ENCODE measurements around the gene CFAP44.

Gene CFAP44

GRCh38 chr3:113454630-113455029, 13.3 kb upstream of the CFAP44 start:
- Mint-ChIP-seq H3K4me3 (no peak overlapping the region), H3K9me3 (peaks cover 20% of the 10 kb centered on the region), H3K27me3 (ENCODE audit: low read depth, poor library complexity) (no peaks in the 10 kb centered on the region), H3K4me1 (no peaks in the 10 kb centered on the region), H3K27ac (no peak overlapping the region), H3K36me3 (ENCODE audit: low read depth) (peaks cover 63% of the 10 kb centered on the region)
- no peak for DNase-seq
- no peak for TF ChIP-seq CTCF (IDR thresholded peaks at IDR 0.05)

GRCh38 chr3:113454057-113454456, 12.8 kb upstream of the CFAP44 start:
- no peak for TF ChIP-seq CTCF (IDR thresholded peaks at IDR 0.05)
- peaks cover 15% of the 10 kb centered on the region for H3K9me3 Mint-ChIP-seq
- H3K27ac Mint-ChIP-seq = no peak overlapping the region
- DNase-seq = no peak
- no peaks in the 10 kb centered on the region for H3K27me3 Mint-ChIP-seq (ENCODE audit: low read depth, poor library complexity)
- peaks cover 57% of the 10 kb centered on the region for H3K36me3 Mint-ChIP-seq (ENCODE audit: low read depth)
- no peak overlapping the region for H3K4me3 Mint-ChIP-seq
- no peaks in the 10 kb centered on the region for H3K4me1 Mint-ChIP-seq

- Mint-ChIP-seq H3K4me3 (no peak overlapping the region), H3K36me3 (ENCODE audit: low read depth) (peaks cover 47% of the 10 kb centered on the region), H3K9me3 (no peaks in the 10 kb centered on the region), H3K27me3 (ENCODE audit: low read depth, poor library complexity) (no peaks in the 10 kb centered on the region), H3K27ac (no peak overlapping the region), H3K4me1 (no peaks in the 10 kb centered on the region)
- TF ChIP-seq CTCF (IDR thresholded peaks at IDR 0.05) = no peak
- no peak for DNase-seq
Observed at GRCh38 chr3:113450911-113451310, 9.6 kb upstream of the CFAP44 start.

- Mint-ChIP-seq H3K9me3 (no peaks in the 10 kb centered on the region), H3K27me3 (ENCODE audit: low read depth, poor library complexity) (no peaks in the 10 kb centered on the region), H3K27ac (no peak overlapping the region), H3K36me3 (ENCODE audit: low read depth) (peaks cover 9% of the 10 kb centered on the region), H3K4me1 (no peaks in the 10 kb centered on the region), H3K4me3 (no peak overlapping the region)
- no peak for TF ChIP-seq CTCF (IDR thresholded peaks at IDR 0.05)
- DNase-seq = no peak
Observed at GRCh38 chr3:113439606-113440005, 1.7 kb downstream of the CFAP44 start.

GRCh38 chr3:113438224-113438623, 3.1 kb downstream of the CFAP44 start:
- Mint-ChIP-seq H3K4me3 (no peak overlapping the region), H3K36me3 (ENCODE audit: low read depth) (peaks cover 9% of the 10 kb centered on the region), H3K4me1 (no peaks in the 10 kb centered on the region), H3K9me3 (no peaks in the 10 kb centered on the region), H3K27ac (no peak overlapping the region), H3K27me3 (ENCODE audit: low read depth, poor library complexity) (no peaks in the 10 kb centered on the region)
- DNase-seq = no peak
- TF ChIP-seq CTCF (IDR thresholded peaks at IDR 0.05) = no peak

- DNase-seq = no peak
- no peak for TF ChIP-seq CTCF (IDR thresholded peaks at IDR 0.05)
- Mint-ChIP-seq H3K9me3 (no peaks in the 10 kb centered on the region), H3K27ac (no peak overlapping the region), H3K4me3 (no peak overlapping the region), H3K27me3 (ENCODE audit: low read depth, poor library complexity) (no peaks in the 10 kb centered on the region), H3K36me3 (ENCODE audit: low read depth) (peaks cover 9% of the 10 kb centered on the region), H3K4me1 (no peaks in the 10 kb centered on the region)
Observed at GRCh38 chr3:113437411-113437810, 3.9 kb downstream of the CFAP44 start.

All from nephron progenitor cell (in vitro differentiated cells).